BLaER1 treated with 17β-estradiol and CSF1 and Interleukin-3, amounts not matched to agents 10 nM and 100 nM (cell line): ENCODE data around the gene HK2.

Source experiments
- H3K27ac ChIP-seq, 11 experiments: shearing (Covaris generic); formaldehyde crosslinking; 2 replicates each; pipeline ENCODE4 v1.8.1; 2022
- H3K27me3 ChIP-seq, 11 experiments: shearing (Covaris generic); formaldehyde crosslinking; 2 replicates each; pipeline ENCODE4 v1.8.1; 2022
- H3K36me3 ChIP-seq, 11 experiments: shearing (Covaris generic); formaldehyde crosslinking; 2 replicates each; pipeline ENCODE4 v1.8.1; 2022
- H3K4me1 ChIP-seq, 10 experiments: shearing (Covaris generic); formaldehyde crosslinking; 2 replicates each; pipeline ENCODE4 v1.8.1; 2022
- H3K4me2 ChIP-seq, 11 experiments: shearing (Covaris generic); formaldehyde crosslinking; 2 replicates each; pipeline ENCODE4 v1.8.1; 2022
- H3K4me3 ChIP-seq, 10 experiments: shearing (Covaris generic); formaldehyde crosslinking; 2 replicates each; pipeline ENCODE4 v1.8.1; 2022
- H3K9ac ChIP-seq, 11 experiments: shearing (Covaris generic); formaldehyde crosslinking; 2 replicates each; pipeline ENCODE4 v1.8.1; 2022
- H3K9me3 ChIP-seq, 11 experiments: shearing (Covaris generic); formaldehyde crosslinking; replicated peaks in 1 of 11; 2 replicates each; pipeline ENCODE4 v1.8.1; 2022
- H4K20me1 ChIP-seq, 11 experiments: shearing (Covaris generic); formaldehyde crosslinking; 2 replicates each; pipeline ENCODE4 v1.8.1; 2022
- Cebpa-rat ChIP-seq, 11 experiments: shearing (Covaris generic); IDR thresholded peaks; 2 replicates each; pipeline ENCODE4 v1.8.1; 2022

HK2 gene

GRCh38 chr2:74942263-74942662 lies 108.3 kb downstream of the HK2 start:
- Histone ChIP-seq H3K27me3 (no peaks in the 10 kb centered on the region), H3K4me1 (peaks cover 0 to 18% (median 0%) of the 10 kb centered on the region in 10 experiments; a peak in 7 of 20 replicates), H3K4me2 (no peak overlapping the region), H3K27ac (no peak overlapping the region), H3K36me3 (no peaks in the 10 kb centered on the region; a peak in 1 of 22 replicates), H3K9ac (no peak overlapping the region), H3K9me3 (peaks cover 0 to 1% (median 0%) of the 10 kb centered on the region in 11 experiments; a peak in 6 of 22 replicates), H4K20me1 (no peaks in the 10 kb centered on the region; a peak in 1 of 22 replicates), H3K4me3 (no peak overlapping the region)
- no peak for TF ChIP-seq Cebpa-rat (IDR thresholded peaks at IDR 0.05)
